DND-41 (cell line): ENCODE data around the gene OR6A2.

ENCODE experiments used
- ATAC-seq: fragments of 200-7000 bp; cut with Tn5 transposase; 3 replicates; pipeline ENCODE4 v1.9.1; 2021; ENCODE audit warnings: low read depth; ENCODE audit not compliant: insufficient read depth
- DNase-seq: peaks from one replicate; pipeline ENCODE4 v3.0.0-alpha.2; 2020
- H2AFZ ChIP-seq: 2 replicates; pipeline ENCODE4 v1.6.0; 2012; ENCODE audit warnings: low read depth, low read length
- H3K27ac ChIP-seq: 2 replicates; pipeline ENCODE4 v1.5.1; 2012; ENCODE audit warnings: low read length, inconsistent platforms
- H3K27me3 ChIP-seq: fragments of 200-600 bp; sonication (generic); 2 replicates; pipeline ENCODE4 v1.6.0; 2012; ENCODE audit warnings: low read length, mild to moderate bottlenecking, inconsistent platforms; ENCODE audit not compliant: insufficient read depth, poor library complexity
- H3K36me3 ChIP-seq: 2 replicates; pipeline ENCODE4 v1.5.1; 2012; ENCODE audit warnings: low read length, inconsistent platforms; ENCODE audit not compliant: insufficient read depth
- H3K4me1 ChIP-seq: 2 replicates; pipeline ENCODE4 v1.5.1; 2012; ENCODE audit warnings: mild to moderate bottlenecking, low read length; ENCODE audit not compliant: insufficient read depth
- H3K4me2 ChIP-seq: 2 replicates; pipeline ENCODE4 v1.6.0; 2012; ENCODE audit warnings: mild to moderate bottlenecking, moderate library complexity, low read length, inconsistent platforms; ENCODE audit not compliant: insufficient read depth
- H3K4me3 ChIP-seq, 2 experiments: fragments of 200-600 bp in 1 of 2; shearing (Covaris generic) in 1 of 2; 2 replicates each; pipeline ENCODE4 v1.5.1; 2012 to 2016; ENCODE audit warnings: inconsistent platforms in 2 of 2, low read length in 2 of 2, mild to moderate bottlenecking in 2 of 2, low read depth in 1 of 2, moderate library complexity in 1 of 2
- H3K79me2 ChIP-seq: 2 replicates; pipeline ENCODE4 v1.6.0; 2012; ENCODE audit warnings: low read length, inconsistent platforms; ENCODE audit not compliant: insufficient read depth
- H3K9ac ChIP-seq: 2 replicates; pipeline ENCODE4 v1.6.0; 2012; ENCODE audit warnings: low read depth, mild to moderate bottlenecking, inconsistent platforms, low read length, moderate library complexity
- H3K9me3 ChIP-seq: 2 replicates; pipeline ENCODE4 v1.5.1; 2012; ENCODE audit warnings: low read length, moderate library complexity, mild to moderate bottlenecking, inconsistent platforms; ENCODE audit not compliant: insufficient read depth, severe bottlenecking
- H4K20me1 ChIP-seq: 2 replicates; pipeline ENCODE4 v1.6.0; 2012; ENCODE audit warnings: low read length; ENCODE audit not compliant: insufficient read depth
- EZH2 ChIP-seq: IDR thresholded peaks from 3 replicates; pipeline ENCODE4 v1.6.1; 2012; ENCODE audit warnings: borderline replicate concordance, low read depth, mild to moderate bottlenecking, moderate library complexity, low read length, inconsistent platforms; ENCODE audit not compliant: severe bottlenecking
- TF ChIP-seq, protein P1 (sequence below): IDR thresholded peaks from 2 replicates; pipeline ENCODE4 v1.5.1; 2012; ENCODE audit warnings: borderline replicate concordance, low read length, moderate library complexity, mild to moderate bottlenecking; ENCODE audit not compliant: poor library complexity, severe bottlenecking; ENCODE audit errors: extremely low read depth

OR6A2 gene

DNA sequence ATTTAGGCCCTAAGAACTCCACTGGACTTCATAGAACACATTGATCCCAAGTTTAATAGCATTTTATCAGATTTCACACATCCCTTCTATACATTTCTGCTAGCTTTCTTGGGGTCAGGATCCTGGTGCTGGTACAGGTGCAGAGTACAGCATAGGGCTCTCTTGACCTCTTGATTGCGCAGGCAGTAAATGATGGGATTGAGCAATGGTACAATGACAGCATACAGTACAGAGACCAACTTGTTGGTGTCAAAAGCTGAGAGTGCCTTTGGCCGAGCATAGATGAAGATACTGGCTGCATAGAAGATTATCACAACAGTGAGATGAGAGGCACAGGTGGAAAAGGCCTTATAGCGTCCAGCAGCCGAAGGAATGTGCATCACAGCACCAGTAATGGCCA is 4.8 kb downstream of the OR6A2 start:
- ATAC-seq (no peak), DNase-seq (no peak)
- Histone ChIP-seq H3K36me3 (no peaks in the 10 kb centered on the region), H3K4me3 (no peak overlapping the region), H3K9ac (no peak overlapping the region), H3K27ac (no peak overlapping the region), H3K4me2 (no peak overlapping the region), H3K4me1 (no peaks in the 10 kb centered on the region), H3K9me3 (no peaks in the 10 kb centered on the region), H3K79me2 (no peaks in the 10 kb centered on the region), H2AFZ (no peak overlapping the region), H3K27me3 (no peaks in the 10 kb centered on the region), H4K20me1 (no peaks in the 10 kb centered on the region)
- TF ChIP-seq, protein P1, sequence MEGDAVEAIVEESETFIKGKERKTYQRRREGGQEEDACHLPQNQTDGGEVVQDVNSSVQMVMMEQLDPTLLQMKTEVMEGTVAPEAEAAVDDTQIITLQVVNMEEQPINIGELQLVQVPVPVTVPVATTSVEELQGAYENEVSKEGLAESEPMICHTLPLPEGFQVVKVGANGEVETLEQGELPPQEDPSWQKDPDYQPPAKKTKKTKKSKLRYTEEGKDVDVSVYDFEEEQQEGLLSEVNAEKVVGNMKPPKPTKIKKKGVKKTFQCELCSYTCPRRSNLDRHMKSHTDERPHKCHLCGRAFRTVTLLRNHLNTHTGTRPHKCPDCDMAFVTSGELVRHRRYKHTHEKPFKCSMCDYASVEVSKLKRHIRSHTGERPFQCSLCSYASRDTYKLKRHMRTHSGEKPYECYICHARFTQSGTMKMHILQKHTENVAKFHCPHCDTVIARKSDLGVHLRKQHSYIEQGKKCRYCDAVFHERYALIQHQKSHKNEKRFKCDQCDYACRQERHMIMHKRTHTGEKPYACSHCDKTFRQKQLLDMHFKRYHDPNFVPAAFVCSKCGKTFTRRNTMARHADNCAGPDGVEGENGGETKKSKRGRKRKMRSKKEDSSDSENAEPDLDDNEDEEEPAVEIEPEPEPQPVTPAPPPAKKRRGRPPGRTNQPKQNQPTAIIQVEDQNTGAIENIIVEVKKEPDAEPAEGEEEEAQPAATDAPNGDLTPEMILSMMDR, result no peak
- no peak for TF ChIP-seq EZH2

DNA sequence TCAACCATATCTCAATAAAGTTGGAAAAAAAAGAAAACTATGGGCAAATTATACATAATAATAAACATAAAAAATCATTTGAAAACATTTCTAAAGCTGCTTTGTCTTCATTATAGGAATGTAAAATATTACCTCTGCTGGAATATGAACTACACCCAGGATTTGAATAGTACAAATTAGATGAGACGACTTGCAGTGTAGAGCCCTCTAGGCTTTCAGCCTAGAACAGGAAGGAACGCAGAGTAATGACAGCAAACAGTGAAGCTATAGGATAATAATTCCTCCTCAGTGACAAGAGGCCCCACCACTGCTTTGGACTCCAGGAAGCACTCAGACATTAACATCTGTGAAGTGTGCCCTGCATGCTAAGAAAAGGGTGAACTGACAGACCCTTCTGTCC is 8.9 kb downstream of the OR6A2 start:
- Histone ChIP-seq H4K20me1 (no peaks in the 10 kb centered on the region), H2AFZ (no peak overlapping the region), H3K27ac (no peak overlapping the region), H3K79me2 (no peaks in the 10 kb centered on the region), H3K4me3 (no peak overlapping the region), H3K36me3 (no peaks in the 10 kb centered on the region), H3K9me3 (no peaks in the 10 kb centered on the region), H3K27me3 (no peaks in the 10 kb centered on the region), H3K4me2 (no peak overlapping the region), H3K4me1 (no peaks in the 10 kb centered on the region), H3K9ac (no peak overlapping the region)
- ATAC-seq, result no peak
- TF ChIP-seq, protein P1, result no peak
- TF ChIP-seq EZH2, result no peak
- DNase-seq, result no peak

DNA sequence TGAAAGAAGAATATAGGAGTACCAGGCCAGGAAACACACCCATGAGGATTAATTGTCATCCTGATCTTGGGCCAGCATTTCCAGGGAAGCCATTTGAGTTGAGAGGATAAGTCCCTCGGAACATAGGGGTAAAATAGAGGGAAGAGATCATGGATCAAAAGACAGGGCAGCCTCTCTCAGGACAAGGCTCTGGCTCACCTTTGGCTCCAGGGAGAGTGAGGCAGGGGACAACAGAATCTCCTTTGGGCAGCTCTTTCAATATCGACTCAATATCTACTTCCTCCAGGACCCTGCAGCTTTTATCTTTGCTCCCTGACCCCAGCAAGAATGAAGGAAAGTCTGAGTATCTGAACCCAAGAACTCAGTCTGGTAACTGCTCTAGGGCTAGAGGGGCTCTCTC is 16.8 kb downstream of the OR6A2 start, which contains the start of gene OR2AG1:
Gene OR2AG1 (plus strand): TSS at position 301 of the 400 bp plus-strand sequence. CDS start 2,018 bp downstream, outside the sequence.
- no peaks in the 10 kb centered on the region for H3K36me3 ChIP-seq
- H3K79me2 ChIP-seq, result no peaks in the 10 kb centered on the region
- H3K4me3 ChIP-seq, result no peak within 1 kb of the TSS
- H4K20me1 ChIP-seq, result no peaks in the 10 kb centered on the region
- H3K27ac ChIP-seq, result no peak within 1 kb of the TSS
- TF ChIP-seq, protein P1, result no peak
- TF ChIP-seq EZH2, result no peak
- ATAC-seq (no peak), DNase-seq (no peak)
- H3K4me2 ChIP-seq, result no peak within 1 kb of the TSS
- H3K9me3 ChIP-seq, result no peaks in the 10 kb centered on the region
- H2AFZ ChIP-seq, result no peak within 1 kb of the TSS
- no peaks in the 10 kb centered on the region for H3K4me1 ChIP-seq
- no peaks in the 10 kb centered on the region for H3K27me3 ChIP-seq
- H3K9ac ChIP-seq, result no peak within 1 kb of the TSS

DNA sequence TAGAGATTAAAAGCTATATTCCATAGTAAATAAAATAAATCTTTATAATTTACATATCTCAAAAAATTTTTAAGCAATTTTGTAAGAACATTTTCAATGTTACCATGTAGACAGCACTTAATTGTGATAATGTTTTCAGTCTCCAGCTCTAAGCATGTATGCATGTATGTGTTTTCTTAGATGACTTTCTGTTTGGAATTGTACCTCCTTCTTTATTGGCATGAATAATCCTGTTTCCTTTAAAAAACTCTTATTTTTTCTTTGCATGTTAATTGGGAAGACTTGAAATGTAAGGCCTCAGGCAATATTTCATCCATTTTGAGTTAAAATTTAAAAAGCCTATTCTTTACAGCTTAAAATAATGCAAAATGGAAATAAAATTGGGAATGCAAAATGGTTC is 18.7 kb downstream of the OR6A2 start:
- Histone ChIP-seq H4K20me1 (no peaks in the 10 kb centered on the region), H3K27ac (no peak overlapping the region), H3K4me3 (no peak overlapping the region), H3K9me3 (no peaks in the 10 kb centered on the region), H3K4me1 (no peaks in the 10 kb centered on the region), H3K4me2 (no peak overlapping the region), H3K79me2 (no peaks in the 10 kb centered on the region), H2AFZ (no peak overlapping the region), H3K27me3 (no peaks in the 10 kb centered on the region), H3K36me3 (no peaks in the 10 kb centered on the region), H3K9ac (no peak overlapping the region)
- no peak for DNase-seq
- no peak for TF ChIP-seq EZH2
- TF ChIP-seq, protein P1, result no peak
- no peak for ATAC-seq
